ENCODE results near the gene NR6A1. TPM values are rescaled to one million over a fixed set of nuclear protein-coding genes. Genes with fewer than 3 reads are reported as not detected.

Gene NR6A1
- total RNA-seq, 2 experiments from 2014 or later, result 17.5 to 23.0 TPM

DNA sequence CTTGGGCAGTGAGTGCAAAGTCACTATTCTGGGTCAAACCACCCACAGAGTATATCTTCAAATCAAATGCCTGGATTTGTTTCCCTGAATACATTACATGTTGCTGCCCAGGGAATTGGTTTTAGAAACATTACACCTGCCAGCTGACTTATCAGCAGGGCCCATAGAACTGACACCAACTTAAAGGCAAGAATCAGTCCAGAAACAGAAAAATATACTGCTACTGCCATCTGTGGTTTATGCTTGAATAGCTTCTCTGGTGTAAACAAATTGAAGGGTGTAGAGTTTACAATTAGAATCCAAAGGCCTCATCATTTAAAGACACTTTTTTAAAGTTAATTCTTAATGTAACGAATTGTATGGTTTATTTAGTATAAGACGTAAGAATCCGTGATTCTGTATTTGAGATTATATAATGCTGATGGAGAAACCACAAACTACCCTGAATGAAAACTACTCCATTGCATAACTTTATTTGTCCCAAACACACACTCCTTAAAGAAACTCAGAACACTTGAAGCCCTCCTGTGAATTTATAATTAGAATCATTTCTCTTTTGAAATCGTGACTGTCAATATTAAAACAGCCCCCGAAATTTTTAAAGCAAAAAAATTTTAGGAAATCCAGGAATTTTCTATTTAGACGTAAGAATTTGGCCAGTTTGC is 6.2 kb downstream of the NR6A1 start:
- POLR2A ChIA-PET, result interaction anchor here (0.5 to 1.4 kb wide), 12 partner anchors 24 to 435 kb away, joined by 3 to 5 read pairs (median 3); no protein-coding TSS in a partner anchor
- BruUV-seq (replicated peaks), result no TSS peak
- Histone ChIP-seq H3K79me2 (ENCODE audit: insufficient read depth, low read depth, low read length) (peaks cover 97% of the 10 kb centered on the region), H4K20me1 (ENCODE audit: insufficient read depth, low read length) (peaks cover 57% of the 10 kb centered on the region), H3K27ac (ENCODE audit: low read depth, low read length, poor library complexity, severe bottlenecking) (peak overlapping the region; percentile 56), H2AFZ (ENCODE audit: low read length) (no peak overlapping the region), H3K36me3 (ENCODE audit: insufficient read depth, low read length) (no peaks in the 10 kb centered on the region), H3K4me3 (ENCODE audit: low read depth, low read length, poor library complexity, severe bottlenecking) (peak overlapping the region; percentile 49), H3K4me1 (ENCODE audit: insufficient read depth, low read length, poor library complexity, severe bottlenecking) (peaks cover 69% of the 10 kb centered on the region), H3K9me2 (ENCODE audit: insufficient read depth, low read length) (no peaks in the 10 kb centered on the region), H3K4me2 (ENCODE audit: low read length) (peak overlapping the region; percentile 96), H3K9me3 (ENCODE audit: low read length) (no peaks in the 10 kb centered on the region)
- TF ChIP-seq, protein P1, sequence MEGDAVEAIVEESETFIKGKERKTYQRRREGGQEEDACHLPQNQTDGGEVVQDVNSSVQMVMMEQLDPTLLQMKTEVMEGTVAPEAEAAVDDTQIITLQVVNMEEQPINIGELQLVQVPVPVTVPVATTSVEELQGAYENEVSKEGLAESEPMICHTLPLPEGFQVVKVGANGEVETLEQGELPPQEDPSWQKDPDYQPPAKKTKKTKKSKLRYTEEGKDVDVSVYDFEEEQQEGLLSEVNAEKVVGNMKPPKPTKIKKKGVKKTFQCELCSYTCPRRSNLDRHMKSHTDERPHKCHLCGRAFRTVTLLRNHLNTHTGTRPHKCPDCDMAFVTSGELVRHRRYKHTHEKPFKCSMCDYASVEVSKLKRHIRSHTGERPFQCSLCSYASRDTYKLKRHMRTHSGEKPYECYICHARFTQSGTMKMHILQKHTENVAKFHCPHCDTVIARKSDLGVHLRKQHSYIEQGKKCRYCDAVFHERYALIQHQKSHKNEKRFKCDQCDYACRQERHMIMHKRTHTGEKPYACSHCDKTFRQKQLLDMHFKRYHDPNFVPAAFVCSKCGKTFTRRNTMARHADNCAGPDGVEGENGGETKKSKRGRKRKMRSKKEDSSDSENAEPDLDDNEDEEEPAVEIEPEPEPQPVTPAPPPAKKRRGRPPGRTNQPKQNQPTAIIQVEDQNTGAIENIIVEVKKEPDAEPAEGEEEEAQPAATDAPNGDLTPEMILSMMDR (conservative IDR thresholded peaks at IDR 0.05; ENCODE audit: low read length), result peak; percentile 78
- TF ChIP-seq EZH2phosphoT487 (IDR thresholded peaks at IDR 0.05; ENCODE audit: borderline replicate concordance, low read depth, low read length), result no peak
- CTCF ChIA-PET (ENCODE audit: unreplicated experiment), result interaction anchor here (1.1 to 1.5 kb wide), 2 partner anchors 30 to 45 kb away, joined by 3 read pairs; no protein-coding TSS in a partner anchor
- intact Hi-C loops (cut with micrococcal nuclease; ENCODE audit: unreplicated experiment), result loop anchor here (1.0 kb wide), 2 partner anchors 31 to 53 kb away; no protein-coding TSS in a partner anchor
- DNase-seq (ENCODE audit: low spot score), result peak; percentile 80

DNA sequence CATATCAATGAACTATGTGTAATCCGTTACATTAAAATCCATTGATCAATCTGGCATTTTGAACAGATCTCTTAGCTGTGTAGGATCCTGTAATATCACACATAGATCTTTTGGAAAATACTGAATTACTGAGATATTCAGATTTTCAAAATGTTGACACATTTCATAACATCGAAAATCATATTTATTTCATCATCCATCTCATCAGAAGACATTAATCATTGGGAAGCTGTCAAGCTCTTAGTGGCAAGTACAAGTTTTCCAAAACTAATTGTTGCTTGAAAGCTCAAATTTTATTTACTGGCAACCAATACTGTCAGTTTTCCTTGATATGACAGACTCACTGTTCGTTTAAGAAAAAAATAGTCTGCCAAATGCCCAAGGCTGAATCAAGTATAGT is 8.5 kb downstream of the NR6A1 start:
- Histone ChIP-seq H3K4me1 (ENCODE audit: insufficient read depth, low read length, poor library complexity, severe bottlenecking) (peaks cover 68% of the 10 kb centered on the region), H3K4me2 (ENCODE audit: low read length) (no peak overlapping the region), H3K27ac (ENCODE audit: low read depth, low read length, poor library complexity, severe bottlenecking) (no peak overlapping the region), H3K36me3 (ENCODE audit: insufficient read depth, low read length) (no peaks in the 10 kb centered on the region), H3K4me3 (ENCODE audit: low read depth, low read length, poor library complexity, severe bottlenecking) (no peak overlapping the region), H4K20me1 (ENCODE audit: insufficient read depth, low read length) (peaks cover 54% of the 10 kb centered on the region), H3K9me3 (ENCODE audit: low read length) (no peaks in the 10 kb centered on the region), H3K79me2 (ENCODE audit: insufficient read depth, low read depth, low read length) (peaks cover 95% of the 10 kb centered on the region), H2AFZ (ENCODE audit: low read length) (no peak overlapping the region), H3K9me2 (ENCODE audit: insufficient read depth, low read length) (no peaks in the 10 kb centered on the region)
- no peak for DNase-seq (ENCODE audit: low spot score)
- intact Hi-C loops (cut with micrococcal nuclease; ENCODE audit: unreplicated experiment), result no loop called here
- no peak for TF ChIP-seq EZH2phosphoT487 (IDR thresholded peaks at IDR 0.05; ENCODE audit: borderline replicate concordance, low read depth, low read length)
- TF ChIP-seq, protein P1 (conservative IDR thresholded peaks at IDR 0.05; ENCODE audit: low read length), result no peak
- CTCF ChIA-PET (ENCODE audit: unreplicated experiment), result no interaction called here
- no TSS peak for BruUV-seq (replicated peaks)
- POLR2A ChIA-PET, result interaction anchor here (0.6 to 2.1 kb wide), 3 partner anchors 20 to 891 kb away, joined by 3 to 8 read pairs (median 3); no protein-coding TSS in a partner anchor

GRCh38 chr9:124761710-124762109 is 9.4 kb downstream of the NR6A1 start:
- Histone ChIP-seq H3K4me3 (ENCODE audit: low read depth, low read length, poor library complexity, severe bottlenecking) (no peak overlapping the region), H3K79me2 (ENCODE audit: insufficient read depth, low read depth, low read length) (peaks cover 95% of the 10 kb centered on the region), H3K9me3 (ENCODE audit: low read length) (no peaks in the 10 kb centered on the region), H4K20me1 (ENCODE audit: insufficient read depth, low read length) (peaks cover 55% of the 10 kb centered on the region), H3K9me2 (ENCODE audit: insufficient read depth, low read length) (no peaks in the 10 kb centered on the region), H2AFZ (ENCODE audit: low read length) (no peak overlapping the region), H3K27ac (ENCODE audit: low read depth, low read length, poor library complexity, severe bottlenecking) (no peak overlapping the region), H3K4me1 (ENCODE audit: insufficient read depth, low read length, poor library complexity, severe bottlenecking) (peaks cover 59% of the 10 kb centered on the region), H3K4me2 (ENCODE audit: low read length) (no peak overlapping the region), H3K36me3 (ENCODE audit: insufficient read depth, low read length) (no peaks in the 10 kb centered on the region)
- no peak for TF ChIP-seq EZH2phosphoT487 (IDR thresholded peaks at IDR 0.05; ENCODE audit: borderline replicate concordance, low read depth, low read length)
- TF ChIP-seq, protein P1 (conservative IDR thresholded peaks at IDR 0.05; ENCODE audit: low read length), result no peak
- DNase-seq (ENCODE audit: low spot score), result no peak
- BruUV-seq (replicated peaks), result no TSS peak
- intact Hi-C loops (cut with micrococcal nuclease; ENCODE audit: unreplicated experiment), result no loop called here
- ChIA-PET POLR2A (interaction anchor here (0.6 to 2.1 kb wide), 4 partner anchors 11 to 51 kb away, joined by 3 to 8 read pairs (median 4); no protein-coding TSS in a partner anchor), CTCF (ENCODE audit: unreplicated experiment) (no interaction called here)
